ENCODE data around the gene GOLGB1. TPM values are rescaled to one million over a fixed set of nuclear protein-coding genes. Genes with fewer than 3 reads are reported as not detected.

Gene GOLGB1
- total RNA-seq, 1 donor from 2014 or later: 45.4 TPM

DNA sequence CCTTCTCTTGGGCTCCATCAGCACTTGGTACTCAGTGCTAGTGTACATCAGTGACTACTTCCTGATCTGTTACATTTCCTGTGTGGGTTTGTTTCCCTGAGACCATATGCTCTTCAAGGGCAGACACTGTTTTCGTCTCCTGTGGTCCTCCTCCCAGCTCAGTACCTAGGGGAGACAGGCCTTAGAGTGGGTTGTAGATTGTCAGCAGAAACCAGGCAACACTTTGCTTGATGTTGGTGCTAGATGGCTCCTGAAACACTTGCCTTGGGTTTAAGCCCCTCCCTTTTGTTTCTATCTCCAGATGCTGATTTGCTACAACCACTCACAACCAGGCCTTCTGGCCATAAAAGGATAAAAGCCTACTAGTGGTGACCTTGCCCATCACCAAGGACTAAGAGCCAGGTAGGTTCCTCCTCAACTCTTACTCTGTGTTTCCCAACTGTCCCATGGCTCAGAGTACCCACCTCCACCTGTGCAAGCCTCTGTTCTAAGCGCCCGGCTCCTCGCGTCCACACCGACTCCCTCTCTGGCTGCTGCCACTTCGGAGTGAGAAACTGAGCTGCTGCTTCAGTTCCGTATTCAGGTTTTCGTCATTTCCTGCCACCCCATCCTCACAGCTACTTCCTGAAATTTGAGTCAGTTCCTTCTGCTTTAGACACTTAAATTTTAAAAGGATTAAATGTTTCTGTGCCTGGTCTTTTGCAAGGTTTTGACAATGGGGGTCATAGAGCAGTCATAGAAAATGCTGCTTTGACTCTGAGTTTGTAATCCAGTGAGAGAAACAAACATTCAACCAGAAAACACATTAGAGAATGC is 89.0 kb downstream of the GOLGB1 start, which contains the start of gene HCLS1:
HCLS1 (minus strand) TSS at position 548 of the 816 bp plus-strand sequence. CDS start 2,556 bp downstream, outside the sequence.
- Histone ChIP-seq H3K36me3 (peaks cover 0 to 25% of the 10 kb centered on the region in 2 donors), H3K4me1 (peaks cover 13% of the 10 kb centered on the region), H3K27me3 (no peaks in the 10 kb centered on the region), H3K27ac (peak within 1 kb of the TSS; percentile 43), H3K4me3 (peak within 1 kb of the TSS; percentile 14 to 23), H3K9me3 (no peaks in the 10 kb centered on the region)
- intact Hi-C loops (cut with DNase I): no loop called here
- DNase-seq (ENCODE audit: extremely low spot score in 2 of 2): no peak
- TF ChIP-seq POLR2AphosphoS5 (IDR thresholded peaks at IDR 0.05; ENCODE audit: insufficient read depth in 1 of 2, low read depth in 1 of 2): peak in 1 of 2 donors; percentile 59
- peak in 1 of 2 donors; percentile 49 for TF ChIP-seq POLR2A (IDR thresholded peaks at IDR 0.05)
- TF ChIP-seq, protein P1, sequence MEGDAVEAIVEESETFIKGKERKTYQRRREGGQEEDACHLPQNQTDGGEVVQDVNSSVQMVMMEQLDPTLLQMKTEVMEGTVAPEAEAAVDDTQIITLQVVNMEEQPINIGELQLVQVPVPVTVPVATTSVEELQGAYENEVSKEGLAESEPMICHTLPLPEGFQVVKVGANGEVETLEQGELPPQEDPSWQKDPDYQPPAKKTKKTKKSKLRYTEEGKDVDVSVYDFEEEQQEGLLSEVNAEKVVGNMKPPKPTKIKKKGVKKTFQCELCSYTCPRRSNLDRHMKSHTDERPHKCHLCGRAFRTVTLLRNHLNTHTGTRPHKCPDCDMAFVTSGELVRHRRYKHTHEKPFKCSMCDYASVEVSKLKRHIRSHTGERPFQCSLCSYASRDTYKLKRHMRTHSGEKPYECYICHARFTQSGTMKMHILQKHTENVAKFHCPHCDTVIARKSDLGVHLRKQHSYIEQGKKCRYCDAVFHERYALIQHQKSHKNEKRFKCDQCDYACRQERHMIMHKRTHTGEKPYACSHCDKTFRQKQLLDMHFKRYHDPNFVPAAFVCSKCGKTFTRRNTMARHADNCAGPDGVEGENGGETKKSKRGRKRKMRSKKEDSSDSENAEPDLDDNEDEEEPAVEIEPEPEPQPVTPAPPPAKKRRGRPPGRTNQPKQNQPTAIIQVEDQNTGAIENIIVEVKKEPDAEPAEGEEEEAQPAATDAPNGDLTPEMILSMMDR (IDR thresholded peaks at IDR 0.05): no peak

DNA sequence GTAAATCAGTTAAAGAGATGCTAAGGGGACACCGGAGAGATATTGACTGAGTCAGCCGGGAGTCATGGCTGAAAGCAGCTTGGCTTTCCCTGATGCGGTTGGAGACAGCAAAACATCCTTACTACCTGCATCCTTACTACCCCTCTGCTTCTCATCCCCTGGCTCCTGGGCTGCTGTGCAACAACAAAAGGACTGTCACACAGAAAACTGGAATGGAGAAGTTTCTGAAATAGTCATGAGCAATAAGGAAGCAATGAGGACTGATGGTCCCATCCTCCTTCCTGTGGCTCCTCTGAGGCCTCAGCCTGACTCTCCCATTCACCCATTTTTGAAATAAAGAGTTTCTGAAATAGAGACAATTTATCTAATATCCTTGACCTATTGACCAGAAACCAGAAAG is 90.0 kb downstream of the GOLGB1 start:
- peaks cover 13% of the 10 kb centered on the region for H3K4me1 ChIP-seq
- TF ChIP-seq POLR2A (IDR thresholded peaks at IDR 0.05): no peak
- TF ChIP-seq POLR2AphosphoS5 (IDR thresholded peaks at IDR 0.05; ENCODE audit: insufficient read depth in 1 of 2, low read depth in 1 of 2): no peak
- TF ChIP-seq, protein P1 (IDR thresholded peaks at IDR 0.05): no peak
- H3K9me3 ChIP-seq: no peaks in the 10 kb centered on the region
- peaks cover 0 to 15% of the 10 kb centered on the region in 2 donors for H3K36me3 ChIP-seq
- intact Hi-C loops (cut with DNase I): no loop called here
- no peak overlapping the region for H3K27ac ChIP-seq
- H3K4me3 ChIP-seq: peak overlapping the region in 1 of 2 donors; percentile 14
- no peaks in the 10 kb centered on the region for H3K27me3 ChIP-seq
- no peak for DNase-seq (ENCODE audit: extremely low spot score in 2 of 2)

- peaks cover 0 to 8% of the 10 kb centered on the region in 2 donors for H3K36me3 ChIP-seq
- no peak overlapping the region for H3K27ac ChIP-seq
- H3K4me3 ChIP-seq: no peak overlapping the region
- no peaks in the 10 kb centered on the region for H3K27me3 ChIP-seq
- peaks cover 13% of the 10 kb centered on the region for H3K4me1 ChIP-seq
- TF ChIP-seq POLR2AphosphoS5 (IDR thresholded peaks at IDR 0.05; ENCODE audit: insufficient read depth in 1 of 2, low read depth in 1 of 2): no peak
- TF ChIP-seq, protein P1 (IDR thresholded peaks at IDR 0.05): no peak
- no peaks in the 10 kb centered on the region for H3K9me3 ChIP-seq
- intact Hi-C loops (cut with DNase I): no loop called here
- no peak for DNase-seq (ENCODE audit: extremely low spot score in 2 of 2)
Measured at GRCh38 chr3:121658716-121659435, 90.7 kb downstream of the GOLGB1 start.

DNA sequence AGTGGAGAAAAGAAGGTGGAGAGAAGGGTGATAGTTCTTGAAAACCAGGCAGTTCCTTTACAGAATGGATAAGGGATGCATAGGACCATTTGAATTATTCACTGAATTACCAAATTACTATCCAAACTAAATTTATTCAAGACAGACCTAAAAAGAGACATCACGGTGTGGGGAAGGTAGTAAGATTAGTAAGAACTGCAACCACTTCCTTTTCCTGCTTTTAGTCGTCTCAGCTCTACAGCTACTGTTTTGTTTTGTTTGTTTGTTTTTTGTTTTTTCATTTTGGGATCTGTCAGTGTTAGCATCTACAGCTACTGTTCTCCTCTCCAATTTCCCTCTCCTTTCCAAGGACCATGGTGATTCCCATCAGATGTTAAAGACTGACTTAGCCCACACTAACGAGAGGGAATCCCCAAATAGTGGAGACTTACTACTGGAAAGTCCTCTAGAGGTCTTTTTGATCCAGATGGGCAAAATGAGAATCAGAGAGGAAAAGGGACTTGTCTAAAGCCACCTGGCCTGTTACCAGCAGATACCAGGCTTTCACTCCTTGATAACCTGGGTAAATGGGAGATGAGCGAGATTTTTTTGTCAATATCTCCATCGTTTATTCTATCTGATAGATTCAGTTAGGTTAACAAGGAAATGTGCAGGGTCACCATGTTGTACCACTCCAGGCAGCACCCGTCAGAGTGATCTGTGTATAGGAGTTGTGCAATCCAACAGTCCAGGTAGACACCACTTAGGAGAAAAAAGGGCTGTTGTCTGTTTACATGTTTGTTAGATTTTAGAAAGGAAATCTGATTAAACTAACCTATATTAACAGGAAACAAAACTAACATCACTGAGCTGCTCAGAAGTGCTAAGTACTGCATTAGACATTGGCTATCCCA is 94.8 kb downstream of the GOLGB1 start:
- Histone ChIP-seq H3K27ac (no peak overlapping the region), H3K4me3 (no peak overlapping the region), H3K9me3 (no peaks in the 10 kb centered on the region), H3K36me3 (no peaks in the 10 kb centered on the region), H3K4me1 (no peaks in the 10 kb centered on the region), H3K27me3 (no peaks in the 10 kb centered on the region)
- intact Hi-C loops (cut with DNase I): no loop called here
- TF ChIP-seq POLR2A (IDR thresholded peaks at IDR 0.05) (no peak), POLR2AphosphoS5 (IDR thresholded peaks at IDR 0.05; ENCODE audit: insufficient read depth in 1 of 2, low read depth in 1 of 2) (no peak)
- TF ChIP-seq, protein P1 (IDR thresholded peaks at IDR 0.05): no peak
- no peak for DNase-seq (ENCODE audit: extremely low spot score in 2 of 2)
